IPS DF 4.7 (cell line): ENCODE measurements around the gene TSC22D1.
"Not testable (repeated sequence)": the region's sequence is repeated elsewhere in the genome, so short reads cannot be mapped to it uniquely, and the experiment has no call there.

Experiments used
- DNase-seq: peaks from one replicate; pipeline ENCODE4 v3.0.0-alpha.2; 2013; ENCODE audit warnings: low spot score; ENCODE audit errors: extremely low read depth

The TSC22D1 gene

DNA sequence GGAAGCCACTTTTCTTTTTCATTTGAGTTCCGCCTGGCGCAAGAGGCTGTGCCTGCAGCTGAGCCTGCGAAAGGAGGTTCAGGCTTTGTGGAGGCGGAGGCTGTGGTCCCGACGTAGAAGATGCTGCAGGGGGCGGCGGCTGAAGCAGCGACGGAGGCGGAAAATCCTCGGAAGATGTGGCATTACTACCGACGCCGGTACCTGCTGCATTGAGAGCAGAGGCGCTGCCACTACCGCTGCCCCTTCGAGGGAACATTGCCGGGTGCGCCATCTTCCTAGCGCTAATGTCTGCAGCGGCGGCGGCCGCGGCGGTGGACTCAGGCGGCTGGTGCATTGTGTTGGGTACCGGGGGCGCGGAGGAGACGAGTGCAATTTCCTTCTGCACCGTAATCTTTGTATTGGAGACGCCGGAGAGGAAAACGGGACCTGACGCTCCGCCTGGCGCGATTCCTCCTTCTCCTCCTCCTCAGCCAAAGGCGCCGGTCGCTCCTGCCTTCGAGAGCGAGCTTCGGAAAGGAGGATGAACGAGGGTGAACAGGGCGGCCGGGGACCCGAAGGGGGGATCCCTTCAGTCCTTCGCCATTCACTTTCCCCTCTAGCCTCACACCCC, at the start of gene TSC22D1:
TSS of gene TSC22D1 (minus strand) at position 590 of the 610 bp plus-strand sequence. CDS start at position 334, 256 bp downstream.
- no peak for DNase-seq

DNA sequence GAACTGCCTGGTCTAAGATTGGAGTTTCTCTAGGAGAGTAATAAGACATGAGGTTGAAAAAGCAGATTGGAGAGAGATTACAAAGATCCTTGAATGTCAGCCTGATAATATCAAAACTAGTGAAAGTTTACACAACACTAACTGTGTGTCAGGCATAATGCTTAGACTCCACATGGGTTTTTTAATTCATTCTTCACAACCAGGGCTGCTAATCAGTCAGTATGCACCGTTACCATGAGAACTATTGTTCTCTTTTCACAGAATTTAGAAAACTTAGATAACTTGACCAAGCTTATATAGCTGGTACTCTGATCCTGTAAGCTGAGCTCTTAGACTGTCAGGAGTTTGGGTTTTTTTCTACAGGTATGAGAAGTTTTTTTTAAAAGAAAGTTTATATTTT, 46.6 kb upstream of the TSC22D1 start:
- DNase-seq: no peak

GRCh38 chr13:44622261-44622660, 46.1 kb upstream of the TSC22D1 start:
- DNase-seq: no peak

DNA sequence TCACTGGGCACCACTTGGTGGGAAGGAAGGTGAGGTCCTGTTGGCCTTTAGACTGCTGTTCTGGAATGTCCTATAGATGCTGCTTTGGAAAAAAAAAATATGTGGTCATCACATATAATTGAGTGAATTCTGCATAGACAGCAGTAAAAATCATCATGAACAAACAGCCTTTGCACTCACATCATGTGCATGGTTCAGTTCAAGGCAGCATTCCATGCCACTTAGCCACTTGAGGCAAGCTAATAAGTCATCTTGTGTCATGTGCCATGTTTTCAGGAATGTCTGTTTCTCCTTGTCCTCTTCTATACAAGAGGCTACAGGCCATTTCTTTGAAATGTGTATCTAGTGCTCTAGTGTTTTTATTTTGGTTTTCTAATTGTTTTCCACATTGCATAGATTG, 43.9 kb upstream of the TSC22D1 start:
- DNase-seq: no peak

DNA sequence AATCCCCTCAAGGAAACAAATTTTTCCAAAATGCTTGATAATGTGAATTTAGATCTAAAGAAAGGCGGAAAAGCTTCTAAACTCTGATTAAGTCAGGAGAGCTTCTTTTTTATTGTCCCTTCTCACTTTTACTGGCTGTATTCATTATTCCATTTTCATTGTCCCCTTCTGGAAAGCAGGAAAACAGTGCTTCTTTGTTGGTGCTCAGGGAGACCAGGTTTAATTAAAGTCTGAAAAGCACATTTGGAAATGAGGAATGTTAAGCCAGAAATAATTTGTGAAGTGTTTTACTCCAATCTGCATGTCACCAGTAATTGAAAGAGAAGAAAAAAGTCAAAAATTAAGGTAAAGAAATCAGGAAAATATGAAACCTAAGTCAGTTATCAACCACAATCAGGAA, 43.5 kb upstream of the TSC22D1 start:
- no peak for DNase-seq

DNA sequence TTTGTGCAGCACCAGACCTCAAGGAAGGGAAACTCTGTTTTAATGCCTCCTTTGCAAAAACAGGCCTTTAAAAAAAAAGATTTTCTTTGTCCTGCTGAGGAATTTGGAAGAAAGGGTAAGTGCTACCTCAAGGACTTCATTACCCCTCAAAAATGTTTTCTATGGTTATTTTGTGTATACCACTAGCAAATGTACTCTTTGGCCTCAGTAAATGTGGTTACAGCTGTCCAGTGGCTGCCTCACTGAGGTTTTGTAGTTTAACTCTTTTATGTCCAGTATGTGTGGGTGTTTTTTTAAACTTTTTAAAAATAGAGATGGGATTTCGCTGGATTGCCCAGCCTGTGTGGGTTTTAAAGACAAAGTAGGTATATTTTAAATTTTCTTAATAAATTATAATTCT, 42.2 kb upstream of the TSC22D1 start:
- DNase-seq: no peak

- DNase-seq: no peak
Measured at GRCh38 chr13:44617648-44618047, 41.5 kb upstream of the TSC22D1 start.

DNA sequence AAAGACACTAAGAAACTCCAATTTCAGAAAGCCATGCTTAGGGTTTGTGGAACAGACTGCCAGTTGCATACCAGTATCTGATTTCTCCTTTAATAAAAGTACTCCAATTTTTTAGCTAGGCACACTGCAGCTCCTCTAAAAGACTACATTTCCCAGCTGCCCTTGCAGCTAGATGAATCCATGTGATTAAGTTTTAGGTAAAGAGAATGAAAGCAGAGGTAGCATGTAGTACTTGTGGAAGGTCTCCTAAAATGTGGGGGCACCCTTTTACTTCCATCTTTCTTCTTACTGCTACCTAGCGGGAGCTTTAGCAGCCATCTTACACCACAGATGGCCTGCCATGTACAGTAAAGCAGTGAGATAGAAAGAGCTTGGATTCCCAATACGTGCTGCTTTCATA, 33.0 kb upstream of the TSC22D1 start:
- no peak for DNase-seq

- no peak for DNase-seq
Measured at GRCh38 chr13:44605721-44606120, 29.6 kb upstream of the TSC22D1 start.

DNA sequence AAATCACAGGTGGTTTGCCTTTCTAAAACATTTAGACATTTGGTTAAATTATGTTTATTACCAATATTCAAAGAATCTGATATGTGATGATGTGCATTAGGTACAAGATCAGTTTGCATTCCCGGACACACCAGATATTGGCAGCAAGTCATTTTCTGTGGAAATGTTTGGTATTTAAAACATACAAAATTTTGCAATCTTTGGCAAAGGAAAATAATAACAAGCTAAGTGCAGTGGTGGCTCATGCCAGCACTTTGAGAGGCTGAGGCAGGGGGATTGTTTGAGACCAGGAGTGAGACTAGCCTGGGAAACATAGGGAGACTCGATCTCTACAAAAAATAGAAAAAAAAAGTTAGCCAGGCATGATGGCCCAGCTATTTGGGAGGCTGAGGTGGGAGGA, 29.1 kb upstream of the TSC22D1 start:
- no peak for DNase-seq

DNA sequence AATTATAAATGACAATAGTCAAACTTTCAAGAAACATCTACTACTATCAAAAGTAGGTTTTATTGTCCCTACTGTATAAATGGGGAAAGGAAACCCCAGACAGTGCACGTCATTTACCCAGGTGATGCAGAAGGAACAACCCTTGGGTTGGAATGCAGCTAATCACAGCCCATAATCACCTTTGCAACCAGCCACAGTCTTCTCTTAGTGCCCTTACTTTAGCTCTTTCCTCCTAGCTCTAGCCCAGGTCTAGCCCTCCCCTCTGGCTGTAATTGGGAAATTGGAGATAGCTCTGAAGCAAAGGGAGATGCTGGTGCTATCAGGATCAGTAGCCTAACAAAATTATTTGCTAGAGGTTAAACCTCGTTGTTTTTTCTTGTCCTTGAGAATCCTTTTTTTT, 25.5 kb upstream of the TSC22D1 start:
- no peak for DNase-seq

DNA sequence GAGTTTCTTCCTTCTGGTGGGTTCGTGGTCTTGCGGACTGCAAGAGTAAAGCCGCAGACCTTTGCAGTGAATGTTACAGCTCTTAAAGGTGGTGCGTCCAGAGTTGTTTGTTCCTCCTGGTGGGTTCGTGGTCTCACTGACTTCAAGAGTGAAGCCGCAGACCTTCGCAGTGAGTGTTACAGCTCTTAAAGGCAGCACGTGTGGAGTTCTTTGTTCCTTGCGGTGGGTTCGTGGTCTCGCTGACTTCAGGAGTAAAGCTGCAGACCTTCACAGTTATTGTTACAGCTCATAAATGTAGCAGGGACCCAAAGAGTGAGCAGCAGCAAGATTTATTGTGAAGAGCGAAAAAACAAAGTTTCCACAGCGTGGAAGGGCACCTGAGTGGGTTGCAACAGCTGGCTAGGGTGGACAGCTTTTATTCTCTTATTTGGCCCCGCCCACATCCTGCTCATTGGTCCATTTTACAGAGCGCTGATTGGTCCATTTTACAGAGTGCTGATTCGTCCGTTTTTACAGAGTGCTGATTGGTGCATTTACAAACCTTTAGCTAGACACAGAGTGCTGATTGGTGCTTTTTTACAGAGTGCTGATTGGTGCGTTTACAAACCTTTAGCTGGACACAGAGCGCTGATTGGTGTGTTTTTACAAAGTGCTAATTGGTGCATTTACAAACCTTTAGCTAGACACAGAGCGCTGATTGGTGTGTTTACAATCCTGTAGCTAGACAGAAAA, 17.9 kb upstream of the TSC22D1 start:
- not testable (repeated sequence) for DNase-seq

GRCh38 chr13:44592216-44592847, 16.2 kb upstream of the TSC22D1 start:
- no peak for DNase-seq

DNA sequence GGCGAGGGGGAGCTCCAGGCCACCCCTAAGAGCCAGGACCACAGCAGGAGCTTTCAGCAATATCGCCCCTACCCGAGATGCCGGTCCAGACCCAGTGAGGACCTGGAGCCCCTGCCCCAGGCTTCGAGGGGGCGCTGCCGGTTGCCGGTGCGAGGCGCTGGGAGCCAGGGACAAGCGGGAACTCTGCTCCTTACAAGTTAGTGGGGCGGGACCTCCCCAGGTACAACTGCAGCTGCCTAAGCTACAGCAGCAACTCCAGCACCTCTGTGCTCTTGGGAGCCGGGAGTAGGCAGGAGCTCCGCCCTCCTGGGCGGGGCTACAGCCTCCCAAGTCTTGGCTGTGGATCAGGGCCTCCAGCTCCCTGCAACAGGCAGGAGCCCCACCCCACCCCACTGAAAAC, 15.2 kb upstream of the TSC22D1 start:
- DNase-seq: no peak

DNA sequence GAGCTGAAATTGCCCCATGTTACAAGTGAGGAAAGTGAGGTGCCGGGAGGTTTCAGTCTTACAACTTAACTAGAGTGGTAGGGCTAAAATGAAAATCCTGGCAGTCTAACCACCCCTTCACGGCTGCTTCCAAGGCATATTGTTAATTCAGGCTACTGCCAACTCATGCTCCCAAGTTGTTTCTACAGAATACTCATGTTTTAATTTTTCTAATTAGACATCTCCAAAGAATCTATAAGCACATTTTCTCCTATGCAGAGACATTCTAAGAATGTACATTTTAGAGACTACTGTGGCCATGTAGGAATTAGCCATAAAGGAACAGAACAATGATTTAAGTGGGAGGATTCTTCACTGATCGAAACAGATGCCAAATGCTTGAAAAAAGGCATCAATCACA, 7.0 kb upstream of the TSC22D1 start:
- DNase-seq: no peak

DNA sequence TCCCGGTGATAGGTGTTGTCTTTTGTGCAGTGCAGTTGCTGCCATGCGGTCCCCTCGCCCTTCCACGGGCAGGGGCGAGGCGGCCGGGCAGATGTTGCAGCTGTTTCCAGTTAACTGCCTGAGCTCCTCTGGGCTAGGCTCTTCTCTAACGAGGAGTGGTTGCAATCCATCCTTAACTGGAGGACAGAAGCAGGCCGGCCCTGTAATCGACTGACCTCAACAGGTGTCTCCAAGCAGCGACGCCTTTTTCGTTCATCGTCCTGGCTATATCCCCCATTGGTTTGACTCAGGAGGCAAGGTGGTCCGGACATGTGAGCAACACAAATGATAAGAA, 1.9 kb upstream of the TSC22D1 start:
- no peak for DNase-seq

GRCh38 chr13:44577236-44578066, 1.3 kb upstream of the TSC22D1 start:
- peak; percentile 79 for DNase-seq

DNA sequence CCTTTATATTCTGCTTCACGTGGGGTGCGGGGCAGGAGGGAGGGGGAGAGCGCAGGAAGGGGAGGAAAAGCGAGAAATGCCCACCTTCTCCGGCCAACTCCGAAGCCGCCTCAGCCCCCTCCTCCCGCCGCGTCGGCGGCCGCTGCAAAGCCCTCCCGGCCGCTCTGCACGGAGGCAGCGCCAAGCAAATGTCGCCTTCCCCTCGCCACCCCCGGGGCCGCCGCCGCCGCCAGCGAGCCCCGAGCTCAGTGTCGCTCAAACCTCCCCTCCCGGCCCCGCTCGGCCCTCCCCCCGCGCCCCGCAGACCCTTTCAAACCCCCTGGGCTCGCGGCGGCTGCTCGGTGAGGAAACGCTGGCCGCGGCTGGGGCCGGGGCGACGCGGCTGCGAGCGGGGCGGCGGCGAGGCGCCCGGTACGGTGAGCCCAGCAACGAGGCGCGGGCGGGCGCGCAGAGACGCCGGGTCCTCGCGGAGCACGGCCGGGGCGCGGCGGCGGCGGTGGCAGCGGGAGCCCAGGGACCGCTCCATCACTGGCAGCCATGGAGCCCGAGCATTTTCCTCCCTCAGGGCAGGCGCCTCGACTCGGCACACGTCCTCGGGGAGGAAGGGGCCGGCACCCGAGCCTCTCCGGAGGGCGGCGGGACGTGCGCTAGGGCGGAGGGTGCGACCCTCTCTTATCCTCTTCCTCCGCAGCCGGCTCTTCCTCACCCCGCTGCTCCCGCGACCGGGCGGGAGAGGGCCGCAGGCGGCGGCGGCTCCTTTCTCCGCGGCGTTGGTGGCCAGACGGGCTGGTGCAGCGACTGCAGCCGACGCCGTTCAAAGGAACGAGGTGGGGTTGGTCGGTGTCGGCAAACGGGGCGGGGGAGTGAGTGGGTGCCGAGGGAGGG, 463 bp upstream of the TSC22D1 start:
- DNase-seq: no peak

DNA sequence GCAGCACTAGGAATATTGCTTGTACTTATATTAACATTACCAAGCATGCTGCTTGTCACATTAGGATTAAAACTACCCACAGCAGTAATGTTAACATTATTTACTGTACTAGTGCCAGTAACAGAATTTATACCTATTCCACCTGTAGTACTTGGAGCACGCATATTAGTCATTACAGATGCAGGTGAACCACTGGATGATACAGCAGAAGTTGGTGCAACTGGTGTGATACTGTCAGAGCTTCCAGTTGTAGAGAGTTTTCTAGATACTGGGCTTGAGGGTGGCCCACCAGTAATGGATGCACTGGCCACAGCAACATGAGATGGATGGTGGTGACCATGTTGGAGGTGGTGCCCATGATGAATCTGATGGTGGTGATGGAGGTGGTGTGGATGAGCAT, 1.1 kb downstream of the TSC22D1 start:
- DNase-seq: no peak

GRCh38 chr13:44574466-44574855, 1.7 kb downstream of the TSC22D1 start:
- DNase-seq: no peak
